ENCODE results near the gene NGEF.

The NGEF gene

DNA sequence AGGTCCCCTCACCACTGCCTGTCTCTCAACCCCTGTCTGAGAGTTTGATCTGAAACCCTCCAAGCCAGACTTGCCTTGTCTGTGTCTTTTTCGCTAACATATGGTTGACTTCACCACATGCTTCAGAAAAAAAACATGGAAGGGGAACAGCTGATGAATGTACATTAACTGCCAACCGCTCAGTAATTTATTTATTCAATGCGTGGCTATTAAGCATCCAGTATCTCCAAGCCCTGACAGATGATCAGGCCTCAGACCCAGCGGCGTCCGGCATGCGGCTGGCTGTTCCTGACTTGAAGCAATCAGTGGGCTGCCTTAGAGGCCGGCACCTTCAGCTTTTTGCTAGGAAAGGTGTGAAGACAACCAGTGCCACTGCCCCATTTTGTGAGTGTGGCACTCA lies 62.3 kb downstream of the NGEF start:
- TF ChIP-seq FOXP2 (optimal IDR thresholded peaks at IDR 0.05; ENCODE audit: borderline replicate concordance, extremely low read depth, extremely low read length, insufficient read depth) = no peak
- no peak for TF ChIP-seq SIN3A (IDR thresholded peaks at IDR 0.05; ENCODE audit: borderline replicate concordance, insufficient read depth, low read length)
- TF ChIP-seq REST (IDR thresholded peaks at IDR 0.05; ENCODE audit: insufficient read depth in 1 of 2, low read depth in 2 of 2, low read length in 2 of 2) = no peak
- no peak for TF ChIP-seq TAF1 (IDR thresholded peaks at IDR 0.05; ENCODE audit: borderline replicate concordance, insufficient read depth, low read length)
- no peak for TF ChIP-seq POLR2AphosphoS5 (IDR thresholded peaks at IDR 0.05; ENCODE audit: low read depth, low read length)

- no peak for TF ChIP-seq SIN3A (IDR thresholded peaks at IDR 0.05; ENCODE audit: borderline replicate concordance, insufficient read depth, low read length)
- no peak for TF ChIP-seq REST (IDR thresholded peaks at IDR 0.05; ENCODE audit: insufficient read depth in 1 of 2, low read depth in 2 of 2, low read length in 2 of 2)
- TF ChIP-seq TAF1 (IDR thresholded peaks at IDR 0.05; ENCODE audit: borderline replicate concordance, insufficient read depth, low read length) = no peak
- TF ChIP-seq FOXP2 (optimal IDR thresholded peaks at IDR 0.05; ENCODE audit: borderline replicate concordance, extremely low read depth, extremely low read length, insufficient read depth) = no peak
- TF ChIP-seq POLR2AphosphoS5 (IDR thresholded peaks at IDR 0.05; ENCODE audit: low read depth, low read length) = no peak
Measured at GRCh38 chr2:232949016-232949415, 64.0 kb downstream of the NGEF start.

DNA sequence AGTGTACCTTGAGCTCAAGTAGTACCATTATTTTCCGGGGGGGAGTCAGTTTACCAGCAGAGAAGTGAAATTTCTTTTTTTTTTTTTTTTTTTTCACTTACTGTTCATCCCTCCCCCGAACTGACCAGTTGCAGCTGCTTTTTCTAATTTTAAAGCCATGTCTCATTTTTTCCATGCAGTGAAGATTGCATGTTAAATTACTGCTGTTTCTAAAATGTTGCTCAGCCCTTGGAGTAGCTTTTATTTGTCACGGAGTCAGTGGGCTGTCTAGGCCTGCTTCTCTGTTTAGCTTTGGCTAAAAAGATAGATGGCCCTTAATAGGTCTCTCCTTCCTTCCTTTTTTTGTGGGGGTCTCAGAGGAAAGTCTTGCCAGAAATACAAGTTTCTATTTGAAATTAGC lies 70.2 kb downstream of the NGEF start:
- no peak for TF ChIP-seq REST (IDR thresholded peaks at IDR 0.05; ENCODE audit: insufficient read depth in 1 of 2, low read depth in 2 of 2, low read length in 2 of 2)
- no peak for TF ChIP-seq FOXP2 (optimal IDR thresholded peaks at IDR 0.05; ENCODE audit: borderline replicate concordance, extremely low read depth, extremely low read length, insufficient read depth)
- no peak for TF ChIP-seq POLR2AphosphoS5 (IDR thresholded peaks at IDR 0.05; ENCODE audit: low read depth, low read length)
- TF ChIP-seq TAF1 (IDR thresholded peaks at IDR 0.05; ENCODE audit: borderline replicate concordance, insufficient read depth, low read length) = no peak
- TF ChIP-seq SIN3A (IDR thresholded peaks at IDR 0.05; ENCODE audit: borderline replicate concordance, insufficient read depth, low read length) = no peak

DNA sequence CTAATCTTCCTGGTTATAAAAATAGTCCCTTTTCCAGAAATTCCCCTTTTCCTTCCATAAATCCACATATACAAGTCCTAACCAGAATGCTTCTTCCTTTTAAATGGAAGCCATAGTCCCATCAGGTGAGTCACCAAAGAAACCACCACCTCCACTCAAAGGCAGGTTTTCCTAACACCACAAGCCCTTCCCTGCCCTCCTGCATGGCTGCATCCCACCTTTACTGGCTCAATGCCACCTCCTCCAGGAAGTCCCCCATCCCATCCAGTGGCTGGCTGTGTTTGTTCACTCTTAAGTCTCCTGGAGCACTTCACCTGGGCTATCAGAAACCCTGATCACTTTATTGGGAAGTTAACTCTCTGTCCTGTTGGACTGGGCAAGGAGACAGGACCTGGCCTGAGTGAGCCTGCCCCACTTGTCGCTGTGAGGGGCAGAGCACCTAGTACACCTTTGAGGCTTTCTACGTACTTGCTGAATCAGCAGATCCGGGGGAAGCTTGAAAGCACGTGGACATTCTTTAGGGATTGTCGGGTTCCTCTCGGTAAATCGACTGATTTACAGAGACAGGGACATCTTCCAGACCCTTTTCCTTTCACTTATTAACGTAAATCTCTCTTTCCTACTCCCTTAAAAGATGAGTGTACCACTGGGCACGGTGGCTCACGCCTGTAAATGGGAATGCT lies 71.0 kb downstream of the NGEF start:
- TF ChIP-seq REST (IDR thresholded peaks at IDR 0.05; ENCODE audit: insufficient read depth in 1 of 2, low read depth in 2 of 2, low read length in 2 of 2) (no peak), TAF1 (IDR thresholded peaks at IDR 0.05; ENCODE audit: borderline replicate concordance, insufficient read depth, low read length) (no peak), SIN3A (IDR thresholded peaks at IDR 0.05; ENCODE audit: borderline replicate concordance, insufficient read depth, low read length) (no peak), FOXP2 (optimal IDR thresholded peaks at IDR 0.05; ENCODE audit: borderline replicate concordance, extremely low read depth, extremely low read length, insufficient read depth) (no peak), POLR2AphosphoS5 (IDR thresholded peaks at IDR 0.05; ENCODE audit: low read depth, low read length) (no peak)
